WERI-Rb-1 (cell line): ENCODE data around the gene SVOP.

Source experiments
- DNase-seq: peaks from one replicate; pipeline ENCODE4 v3.0.0-alpha.2; 2020
- H3K27ac ChIP-seq: fragments of 250-450 bp; sonication (Bioruptor Pico); 2 replicates; pipeline ENCODE4 v1.5.1; 2020; ENCODE audit warnings: mild to moderate bottlenecking, moderate library complexity
- H3K27me3 ChIP-seq: fragments of 250-450 bp; sonication (Bioruptor Pico); 2 replicates; pipeline ENCODE4 v1.5.1; 2021; ENCODE audit warnings: mild to moderate bottlenecking, low read depth, moderate library complexity; ENCODE audit not compliant: insufficient read depth, severe bottlenecking
- H3K36me3 ChIP-seq: fragments of 250-450 bp; sonication (Bioruptor Pico); 2 replicates; pipeline ENCODE4 v1.5.1; 2020; ENCODE audit warnings: mild to moderate bottlenecking, moderate library complexity
- H3K4me3 ChIP-seq: 2 replicates; pipeline ENCODE4 v1.5.1; 2011; ENCODE audit warnings: low read depth, mild to moderate bottlenecking, control low read depth, low read length
- H3K9me3 ChIP-seq: fragments of 250-450 bp; sonication (Bioruptor Pico); 2 replicates; pipeline ENCODE4 v1.5.1; 2021; ENCODE audit warnings: mild to moderate bottlenecking, moderate library complexity; ENCODE audit not compliant: severe bottlenecking
- CTCF ChIP-seq: IDR thresholded peaks from 2 replicates; pipeline ENCODE4 v1.5.1; 2011; ENCODE audit warnings: low read depth, mild to moderate bottlenecking, control low read depth, inconsistent platforms, low read length

SVOP gene

GRCh38 chr12:108896336-108896735 is 124.5 kb downstream of the SVOP start:
- Histone ChIP-seq H3K27me3 (no peaks in the 10 kb centered on the region), H3K4me3 (no peak overlapping the region), H3K9me3 (no peaks in the 10 kb centered on the region), H3K36me3 (no peaks in the 10 kb centered on the region; the same call in 1 of the 2 replicates), H3K27ac (no peak overlapping the region)
- TF ChIP-seq CTCF: no peak
- DNase-seq: no peak

DNA sequence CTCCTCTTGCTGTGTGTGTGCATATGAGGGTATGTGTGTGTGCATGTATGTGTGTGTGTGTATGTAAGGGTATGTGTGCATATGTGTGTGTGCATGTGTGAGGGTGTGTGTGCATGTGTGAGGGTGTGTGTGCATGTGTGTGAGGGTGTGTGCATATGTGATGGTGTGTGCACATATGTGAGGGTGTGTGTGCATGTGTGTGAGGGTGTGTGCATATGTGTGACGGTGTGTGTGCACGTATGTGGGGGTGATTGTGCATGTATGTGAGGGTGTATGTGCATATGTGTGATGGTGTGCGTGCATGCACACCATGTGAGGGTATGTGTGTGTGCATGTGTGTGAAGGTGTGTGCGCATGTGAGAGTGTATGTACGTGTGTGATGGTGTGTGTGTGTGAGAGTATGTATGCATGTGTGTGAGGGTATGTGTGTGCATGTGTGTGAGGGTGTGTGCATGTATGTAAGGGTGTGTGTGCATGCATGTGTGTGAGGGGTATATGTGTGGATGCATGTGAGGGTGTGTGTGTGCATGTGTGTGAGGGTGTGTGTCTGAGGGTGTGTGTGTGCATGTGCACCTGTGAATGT is 125.6 kb downstream of the SVOP start:
- no peak for TF ChIP-seq CTCF
- no peak overlapping the region for H3K27ac ChIP-seq
- DNase-seq: no peak
- H3K27me3 ChIP-seq: no peaks in the 10 kb centered on the region
- no peaks in the 10 kb centered on the region; the same call in 1 of the 2 replicates for H3K36me3 ChIP-seq
- peaks cover 7% of the 10 kb centered on the region for H3K9me3 ChIP-seq
- H3K4me3 ChIP-seq: no peak overlapping the region

DNA sequence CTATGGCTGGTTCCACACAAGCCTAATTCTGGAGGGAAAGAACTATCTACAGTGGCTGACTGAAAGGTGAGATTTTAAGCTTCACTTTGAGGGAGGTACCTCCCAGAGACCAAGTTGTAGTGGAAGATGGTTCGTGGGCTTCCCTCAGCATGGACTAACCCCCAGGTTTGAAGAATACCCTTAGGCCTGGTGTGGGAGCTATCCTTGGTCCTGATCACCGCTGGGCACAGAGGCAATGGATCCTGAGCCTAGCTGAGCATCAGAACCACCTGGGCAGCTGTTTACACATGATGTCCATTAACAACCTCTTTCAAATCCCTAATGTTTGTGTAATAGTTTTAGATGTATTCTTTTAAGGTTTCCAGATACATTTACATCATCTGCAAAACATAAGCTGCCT is 130.7 kb downstream of the SVOP start:
- TF ChIP-seq CTCF: no peak
- H3K36me3 ChIP-seq: no peaks in the 10 kb centered on the region
- H3K9me3 ChIP-seq: peaks cover 15% of the 10 kb centered on the region
- DNase-seq: no peak
- no peak overlapping the region for H3K4me3 ChIP-seq
- H3K27me3 ChIP-seq: no peaks in the 10 kb centered on the region
- H3K27ac ChIP-seq: no peak overlapping the region

- no peak for TF ChIP-seq CTCF
- no peak overlapping the region for H3K4me3 ChIP-seq
- no peak for DNase-seq
- no peaks in the 10 kb centered on the region for H3K27me3 ChIP-seq
- peak overlapping the region; percentile 95 for H3K27ac ChIP-seq
- peaks cover 15% of the 10 kb centered on the region for H3K9me3 ChIP-seq
- no peaks in the 10 kb centered on the region for H3K36me3 ChIP-seq
Observed at GRCh38 chr12:108888031-108888430, 132.8 kb downstream of the SVOP start.

DNA sequence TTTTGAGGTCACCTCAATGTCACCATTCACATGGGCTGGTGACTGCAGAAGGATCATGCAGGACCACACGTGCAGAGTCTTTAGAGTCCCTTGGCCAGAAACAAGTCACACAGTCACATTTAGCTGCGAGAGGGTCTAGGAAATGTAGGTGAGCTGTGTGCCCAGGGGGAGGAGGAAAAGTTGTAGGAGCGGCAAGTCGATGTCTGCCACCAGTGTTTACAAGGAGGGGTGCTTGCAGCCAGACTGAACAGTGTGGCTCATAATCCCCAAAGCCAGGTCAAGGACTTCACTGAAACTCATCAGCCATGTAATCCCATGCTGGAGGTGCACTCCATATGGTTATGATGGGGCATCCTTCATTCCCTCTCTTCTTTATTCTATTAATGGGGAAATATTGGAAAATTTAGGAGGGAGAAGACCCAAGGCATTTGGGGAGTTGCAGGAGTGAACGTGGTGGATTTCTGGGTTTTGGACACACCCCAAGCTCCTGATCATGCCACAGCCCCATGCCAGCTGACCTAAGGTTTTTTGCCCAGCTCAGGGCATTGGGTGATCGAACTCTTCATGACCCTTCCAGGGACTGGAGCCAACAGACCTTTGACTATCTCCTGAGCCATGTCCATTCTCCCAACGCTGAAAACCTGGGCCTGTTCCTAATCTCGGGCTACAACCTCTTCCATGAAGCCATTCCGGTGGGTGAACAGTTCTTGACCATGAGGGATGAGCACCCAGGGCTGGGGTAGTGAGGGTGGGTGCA is 133.8 kb downstream of the SVOP start:
- no peak for TF ChIP-seq CTCF
- no peaks in the 10 kb centered on the region for H3K27me3 ChIP-seq
- DNase-seq: peak; percentile 87
- H3K27ac ChIP-seq: peak overlapping the region; percentile 95
- peaks cover 15% of the 10 kb centered on the region for H3K9me3 ChIP-seq
- H3K36me3 ChIP-seq: no peaks in the 10 kb centered on the region
- H3K4me3 ChIP-seq: peak overlapping the region; percentile 28
